Left forelimb (tissue), 1 donor: ENCODE results near the gene F2RL1.
"Not testable (repeated sequence)": the region's sequence is repeated elsewhere in the genome, so short reads cannot be mapped to it uniquely, and the experiment has no call there.

Source experiments
- DNase-seq: peaks from one replicate; pipeline ENCODE4 v3.0.0-alpha.2; 2018; ENCODE audit warnings: low spot score

The F2RL1 gene

GRCh38 chr5:76851728-76852369 is 33.0 kb downstream of the F2RL1 start:
- DNase-seq, result no peak

- DNase-seq, result no peak
Observed at GRCh38 chr5:76852772-76853171, 33.9 kb downstream of the F2RL1 start.

GRCh38 chr5:76853741-76854140 is 34.9 kb downstream of the F2RL1 start:
- DNase-seq, result not testable (repeated sequence)

- no peak for DNase-seq
Observed at GRCh38 chr5:76854644-76855043, 35.8 kb downstream of the F2RL1 start.

GRCh38 chr5:76855501-76855900 is 36.7 kb downstream of the F2RL1 start:
- DNase-seq, result not testable (repeated sequence)

GRCh38 chr5:76855961-76856360 is 37.1 kb downstream of the F2RL1 start:
- no peak for DNase-seq

GRCh38 chr5:76856800-76857199 is 38.0 kb downstream of the F2RL1 start:
- not testable (repeated sequence) for DNase-seq

GRCh38 chr5:76859591-76860247 is 40.9 kb downstream of the F2RL1 start:
- no peak for DNase-seq

- DNase-seq, result no peak
Observed at GRCh38 chr5:76861612-76862011, 42.8 kb downstream of the F2RL1 start.

- DNase-seq, result no peak
Observed at GRCh38 chr5:76863001-76863400, 44.2 kb downstream of the F2RL1 start.

- no peak for DNase-seq
Observed at GRCh38 chr5:76866503-76866902, 47.7 kb downstream of the F2RL1 start.

GRCh38 chr5:76867038-76867437 is 48.2 kb downstream of the F2RL1 start:
- no peak for DNase-seq

- no peak for DNase-seq
Observed at GRCh38 chr5:76867827-76868693, 49.2 kb downstream of the F2RL1 start.

- no peak for DNase-seq
Observed at GRCh38 chr5:76870046-76870445, 51.2 kb downstream of the F2RL1 start.

GRCh38 chr5:76874088-76874581 is 55.3 kb downstream of the F2RL1 start:
- no peak for DNase-seq
